Middle frontal gyrus (tissue), 1 donor: ENCODE measurements around the gene CAPZB.
A peak's percentile ranks its signal among the peaks of the same experiment; 100 is the strongest.

Source experiments
- DNase-seq: peaks from one replicate; pipeline ENCODE4 v3.0.0-alpha.2; 2015; ENCODE audit warnings: low spot score; ENCODE audit errors: extremely low spot score

The CAPZB gene

DNA sequence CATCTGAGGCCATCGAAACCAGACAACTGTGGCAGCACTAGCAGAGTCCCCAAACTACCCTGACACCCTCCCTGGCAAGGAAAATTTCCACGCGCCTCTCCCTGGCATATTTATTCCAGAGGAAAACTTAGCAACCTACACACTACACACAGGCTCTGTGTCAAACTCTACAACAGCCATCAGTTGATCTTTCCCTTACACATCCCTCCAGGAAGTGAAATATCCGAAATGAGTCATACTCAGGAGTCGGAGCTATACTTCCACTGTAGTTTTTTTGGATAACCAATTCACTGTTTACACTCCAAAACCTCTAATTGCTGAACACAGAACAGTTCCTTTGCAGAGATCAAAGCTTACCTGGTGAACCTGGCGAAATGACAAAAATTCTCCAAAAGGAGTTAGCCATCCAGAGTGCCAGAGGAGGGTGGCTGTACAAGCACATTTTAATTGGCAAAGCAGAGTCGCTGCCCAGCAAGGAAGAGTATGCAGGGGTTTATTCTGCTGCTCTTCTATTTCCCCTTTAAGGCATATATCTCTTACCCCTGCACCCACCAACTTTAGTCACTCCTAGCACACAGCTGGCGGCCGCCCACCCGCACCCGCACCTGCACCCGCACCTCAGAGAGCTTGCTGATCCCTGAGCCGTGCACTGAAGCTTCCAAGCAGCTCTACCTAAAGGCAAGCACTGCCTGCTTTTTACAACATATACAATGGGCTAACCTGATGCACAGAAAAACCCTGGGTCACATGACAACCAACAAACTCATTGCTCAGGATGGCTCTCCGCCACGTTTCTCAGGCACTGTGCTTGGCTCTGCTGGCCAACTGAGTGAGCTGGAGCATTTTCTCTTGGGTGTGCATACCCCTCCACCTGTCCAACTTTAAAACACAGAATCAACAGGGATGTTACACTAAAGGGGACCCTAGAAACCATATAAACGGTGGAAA is 54.9 kb downstream of the CAPZB start:
- DNase-seq: no peak

DNA sequence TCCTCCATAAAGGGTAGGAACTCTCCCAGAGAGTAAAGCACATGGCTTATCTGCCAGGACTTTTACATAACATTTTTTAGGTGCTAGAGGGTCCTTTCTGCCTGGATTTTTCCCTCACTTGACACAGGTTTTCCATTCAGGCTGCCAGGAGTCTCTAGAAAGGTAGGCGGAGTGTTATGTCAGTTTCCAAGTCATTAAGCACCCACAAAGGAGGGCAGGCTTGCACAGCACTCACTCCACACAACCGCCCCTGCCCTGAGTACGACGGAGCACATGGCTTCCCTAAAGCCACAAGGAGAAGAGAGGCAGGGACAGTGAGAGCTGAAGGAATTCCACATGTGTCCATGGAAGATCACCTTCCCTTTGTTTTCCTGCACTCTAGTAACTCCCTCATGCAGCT is 55.7 kb downstream of the CAPZB start:
- DNase-seq: no peak

- DNase-seq: no peak
These were observed 58.1 kb downstream of the CAPZB start for GRCh38 chr1:19427087-19427781.

GRCh38 chr1:19426294-19427086 is 58.8 kb downstream of the CAPZB start:
- no peak for DNase-seq

GRCh38 chr1:19425646-19426239 is 59.6 kb downstream of the CAPZB start:
- DNase-seq: no peak

- no peak for DNase-seq
These were observed 60.4 kb downstream of the CAPZB start for GRCh38 chr1:19424651-19425570.

DNA sequence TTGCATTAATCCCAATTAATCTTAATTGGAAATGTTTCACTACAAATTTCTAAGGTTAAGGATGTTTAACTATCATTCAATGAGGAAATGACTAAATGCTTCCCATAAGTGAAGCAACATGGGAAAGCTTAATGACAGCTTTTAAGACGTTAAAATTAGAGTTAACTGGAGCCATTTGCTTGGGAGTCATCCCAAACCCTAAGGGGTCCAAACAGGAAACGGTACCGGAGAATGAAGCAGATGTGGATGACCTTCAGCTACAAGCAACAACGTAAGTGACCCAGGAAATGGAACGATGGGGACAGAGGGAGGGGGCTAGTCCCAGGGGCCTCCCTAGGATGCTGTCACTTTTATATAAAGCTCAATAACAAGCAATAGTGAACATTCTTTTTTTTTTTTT is 62.2 kb downstream of the CAPZB start:
- DNase-seq: no peak

- no peak for DNase-seq
These were observed 64.0 kb downstream of the CAPZB start for GRCh38 chr1:19421365-19421764.

- DNase-seq: no peak
These were observed 64.7 kb downstream of the CAPZB start for GRCh38 chr1:19420606-19421005.

DNA sequence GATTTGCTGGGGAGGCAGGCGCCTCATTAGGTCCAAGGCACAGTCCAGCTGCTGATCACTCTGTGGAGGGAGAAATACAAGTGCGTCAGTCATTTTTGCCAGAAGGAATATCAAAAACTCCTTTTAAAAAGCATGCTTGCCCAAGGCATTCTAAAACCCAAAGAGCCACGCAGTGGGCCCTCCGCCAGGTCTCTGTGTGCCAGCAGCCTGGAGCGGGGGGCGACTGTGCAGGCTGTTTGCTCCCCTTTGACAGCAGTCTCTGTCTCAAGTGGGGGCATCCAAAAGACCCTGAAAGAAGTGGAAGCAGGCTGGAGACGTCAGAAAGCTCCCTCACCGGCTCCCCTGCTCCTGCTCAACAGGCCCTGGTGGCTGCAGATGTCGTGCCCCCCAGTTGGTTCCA is 65.6 kb downstream of the CAPZB start:
- no peak for DNase-seq

DNA sequence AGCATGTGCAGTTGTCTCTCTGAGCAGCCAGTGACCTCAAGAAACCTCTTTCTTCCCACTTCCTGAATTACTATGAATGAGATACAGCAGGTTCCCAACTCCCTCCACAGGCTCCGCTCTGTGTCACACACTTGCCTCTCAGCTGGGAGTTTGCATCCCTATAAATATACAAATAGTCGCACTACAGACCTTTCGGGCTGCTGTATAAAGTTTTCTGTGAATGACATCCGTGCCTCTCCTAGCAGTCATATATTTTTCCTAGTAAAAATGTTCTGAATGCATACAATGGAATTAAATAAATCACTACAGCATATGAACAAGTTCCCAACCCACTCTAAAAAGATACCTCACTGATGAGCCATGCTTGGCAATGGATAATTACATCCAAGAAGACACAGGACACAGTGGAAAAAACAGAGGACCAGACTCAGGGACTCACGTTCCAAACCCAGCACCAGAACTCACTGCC is 66.8 kb downstream of the CAPZB start:
- no peak for DNase-seq

- no peak for DNase-seq
These were observed 68.3 kb downstream of the CAPZB start for GRCh38 chr1:19416921-19417470.

GRCh38 chr1:19416145-19416544 is 69.2 kb downstream of the CAPZB start:
- no peak for DNase-seq

GRCh38 chr1:19414515-19415121 is 70.7 kb downstream of the CAPZB start:
- peak; percentile 52 for DNase-seq

DNA sequence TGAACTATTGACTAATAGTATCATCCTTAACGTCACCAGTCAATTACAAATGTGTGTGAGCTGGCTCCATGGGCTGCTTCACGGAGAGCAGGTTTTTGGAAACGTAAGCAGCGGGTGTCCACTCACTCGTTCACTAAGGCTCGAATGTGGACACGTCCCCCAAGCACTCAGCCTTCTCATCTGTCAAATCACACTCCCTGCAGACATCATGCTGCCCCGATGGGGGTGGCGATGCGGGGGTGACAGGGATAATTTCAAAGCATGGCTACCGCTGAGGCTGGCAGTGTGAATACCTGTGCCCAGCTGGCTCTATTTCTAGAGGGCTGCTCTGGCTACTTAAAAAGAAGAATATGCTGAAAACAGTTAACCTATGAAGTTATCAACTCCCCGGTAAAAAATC is 71.3 kb downstream of the CAPZB start:
- no peak for DNase-seq

GRCh38 chr1:19412654-19413053 is 72.7 kb downstream of the CAPZB start:
- DNase-seq: no peak

GRCh38 chr1:19411612-19412011 is 73.7 kb downstream of the CAPZB start:
- no peak for DNase-seq

GRCh38 chr1:19410393-19410792 is 74.9 kb downstream of the CAPZB start:
- DNase-seq: no peak
